GM12878 (cell line): Measurements from ENCODE around the gene FAM161A. TPM values are rescaled to one million over a fixed set of nuclear protein-coding genes. Genes with fewer than 3 reads are reported as not detected.
A peak's percentile ranks its signal among the peaks of the same experiment; 100 is the strongest.

ENCODE experiments used
- ATAC-seq: fragments of 200-7000 bp; cut with Tn5 transposase; 3 replicates; pipeline ENCODE4 v1.9.1; 2020; ENCODE audit warnings: mild to moderate bottlenecking, moderate library complexity
- BruUV-seq: library from RNA; stranded (reverse); fragments of 400-500 nt; replicated peaks from 2 replicates; lab custom pipeline; 2021; lab: Mats Ljungman, UMichigan
- CTCF ChIA-PET: fragments of 300-600 bp; sonication (Branson Sonifier 250); formaldehyde crosslinking; extraction: SDS; loops from one replicate; lab custom pipeline; 2021; ENCODE audit warnings: inconsistent platforms; lab: Yijun Ruan, JAX
- POLR2A ChIA-PET: fragments of 350-600 bp; formaldehyde crosslinking; extraction: SDS; loops from one replicate; lab custom pipeline; 2021; ENCODE audit warnings: inconsistent platforms; lab: Charles Lee
- RAD21 ChIA-PET: fragments of 300-600 bp; sonication (Branson Sonifier 250); formaldehyde crosslinking; loops from one replicate; lab custom pipeline; 2023; ENCODE audit warnings: antibody characterized with exemption; ENCODE audit not compliant: unreplicated experiment; lab: Charles Lee
- SMC1A ChIA-PET: fragments of 300-600 bp; sonication (Branson Sonifier 250); formaldehyde crosslinking; loops from one replicate; lab custom pipeline; 2023; ENCODE audit not compliant: unreplicated experiment, uncharacterized antibody; lab: Charles Lee
- DNase-seq: peaks from one replicate; pipeline ENCODE4 v3.0.0-alpha.2; 2011; ENCODE audit warnings: low read depth, low spot score
- FAIRE-seq: peaks from 3 replicates; lab custom pipeline; 2011; peaks lifted over from hg19 to GRCh38; lab: Jason Lieb, UNC
- H2AFZ ChIP-seq: 2 replicates; pipeline ENCODE4 v1.6.0; 2011; ENCODE audit warnings: low read depth, low read length, control low read depth; ENCODE audit not compliant: control insufficient read depth
- H3K27ac ChIP-seq: 2 replicates; pipeline ENCODE4 v1.5.1; 2011; ENCODE audit warnings: control low read depth; ENCODE audit not compliant: control insufficient read depth, insufficient read depth
- H3K27me3 ChIP-seq, 2 experiments: replicated peaks in 1 of 2; 2 replicates each; pipeline versions ENCODE4 v1.6.0 to v1.6.1; 2011; ENCODE audit warnings: low read length in 1 of 2; ENCODE audit not compliant: control insufficient read depth in 2 of 2, insufficient read depth in 2 of 2
- H3K36me3 ChIP-seq, 2 experiments: 2 replicates each; pipeline ENCODE4 v1.5.1; 2011; ENCODE audit warnings: low read length in 1 of 2; ENCODE audit not compliant: control insufficient read depth in 2 of 2, insufficient read depth in 2 of 2
- H3K4me1 ChIP-seq: 2 replicates; pipeline ENCODE4 v1.6.1; 2011; ENCODE audit warnings: mild to moderate bottlenecking, low read length, moderate library complexity, mixed read lengths; ENCODE audit not compliant: control insufficient read depth, insufficient read depth
- H3K4me2 ChIP-seq: 2 replicates; pipeline ENCODE4 v1.6.0; 2011; ENCODE audit warnings: control low read depth; ENCODE audit not compliant: control insufficient read depth, insufficient read depth
- H3K4me3 ChIP-seq: fragments of 200-600 bp; sonication (generic); 2 replicates; pipeline ENCODE4 v1.5.1; 2016
- H3K79me2 ChIP-seq: 2 replicates; pipeline ENCODE4 v1.6.0; 2011; ENCODE audit warnings: low read length; ENCODE audit not compliant: control insufficient read depth, insufficient read depth
- H3K9ac ChIP-seq: 2 replicates; pipeline ENCODE4 v1.8.0; 2011; ENCODE audit warnings: low read length, control low read depth, mixed read lengths; ENCODE audit not compliant: control insufficient read depth, insufficient read depth
- H3K9me3 ChIP-seq: replicated peaks from 3 replicates; pipeline ENCODE4 v1.5.1; 2011; ENCODE audit warnings: mild to moderate bottlenecking, low read length; ENCODE audit not compliant: control insufficient read depth, insufficient read depth
- H4K20me1 ChIP-seq: 2 replicates; pipeline ENCODE4 v1.6.0; 2011; ENCODE audit not compliant: control insufficient read depth, insufficient read depth
- CHD4 ChIP-seq: fragments of 200-600 bp; sonication (generic); IDR thresholded peaks from 2 replicates; pipeline ENCODE4 v1.6.1; 2016; ENCODE audit warnings: mild to moderate bottlenecking
- CREM ChIP-seq: IDR thresholded peaks from 2 replicates; pipeline ENCODE4 v1.6.1; 2014; ENCODE audit warnings: antibody characterized with exemption, low read depth
- MTA3 ChIP-seq: IDR thresholded peaks from 2 replicates; pipeline ENCODE4 v1.6.1; 2012; ENCODE audit warnings: low read length, inconsistent platforms, borderline replicate concordance
- NFYA ChIP-seq: IDR thresholded peaks from 2 replicates; pipeline ENCODE4 v1.6.1; 2011; ENCODE audit warnings: low read depth, mild to moderate bottlenecking, low read length, improper control_type of control experiment, borderline replicate concordance
- PRDM15 ChIP-seq: fragments of 450-650 bp; formaldehyde crosslinking; IDR thresholded peaks from 2 replicates; pipeline ENCODE4 v1.4.0; 2020; ENCODE audit warnings: mild to moderate bottlenecking, moderate library complexity
- RCOR1 ChIP-seq: conservative IDR thresholded peaks from 2 replicates; pipeline ENCODE4 v1.6.1; 2012; ENCODE audit warnings: low read depth, low read length, improper control_type of control experiment
- SP1 ChIP-seq: IDR thresholded peaks from one replicate; pipeline ENCODE4 v1.6.1; 2011; ENCODE audit warnings: low read depth, low read length
- TCF12 ChIP-seq: IDR thresholded peaks from 2 replicates; pipeline ENCODE4 v1.6.1; 2011; ENCODE audit warnings: low read depth, mild to moderate bottlenecking, low read length
- WRNIP1 ChIP-seq: IDR thresholded peaks from 2 replicates; pipeline ENCODE4 v1.6.1; 2011; ENCODE audit warnings: low read depth, low read length, improper control_type of control experiment, borderline replicate concordance
- WGBS: methylation state at CpG from one replicate; pipeline ENCODE4 v1.1.6; 2016; ENCODE audit warnings: low lambda C conversion rate; ENCODE audit not compliant: insufficient replicate concordance, insufficient coverage; ENCODE audit errors: missing lambda C conversion rate; 5-methylcytosine and 5-hydroxymethylcytosine counted together
- in situ Hi-C: fragments of 300-500 bp; cut with MboI; formaldehyde crosslinking; loops from 9 replicates; pipeline ENCODE4 v1.14.3; 2018; ENCODE audit warnings: mixed read lengths
- intact Hi-C: fragments of 100-400 bp; cut with micrococcal nuclease; formaldehyde crosslinking; loops from one replicate; pipeline ENCODE4 v1.14.2; 2022; ENCODE audit not compliant: unreplicated experiment
- polyA plus RNA-seq, 11 experiments: library from polyadenylated mRNA; depleted of rRNA in 4 of 11; unstranded in 6 of 11; stranded (reverse) in 5 of 11; fragments of >200 nt; fragmentation: Nextera tagmentation in 4 of 11; fragmentation: Illumina TruSeq in 1 of 11; extraction: Ambion mirVana in 4 of 11; extraction: Trizol in 1 of 11; gene quantifications; 1 replicate in 1 of 11; 2 replicates in 10 of 11; pipeline versions ENCODE4 v1.2.1 to v1.2.3, GENCODE V29; 2011 to 2016; ENCODE audit warnings: inconsistent platforms in 2 of 11, missing spikeins in 2 of 11, low read depth in 1 of 11
- total RNA-seq, 4 experiments: library from RNA; depleted of rRNA in 3 of 4; stranded (reverse); fragments of >200 nt in 3 of 4; fragmentation: Illumina TruSeq in 1 of 4; extraction: Trizol in 1 of 4; gene quantifications; 2 replicates each; pipeline versions ENCODE4 v1.2.1 to v1.2.3, GENCODE V29; 2013 to 2021

The FAM161A gene
- total and polyA plus RNA-seq, 10 of the 15 experiments (the other 5 are each of a cell fraction or from before 2014, with no cell fraction given) = 2.2 to 12.2 (median 8.9) TPM

- TF ChIP-seq MTA3 (no peak), WRNIP1 (no peak)
These were observed 24.9 kb upstream of the FAM161A start (continued) for GRCh38 chr2:61878761-61879160.

- no peak for FAIRE-seq
- H3K79me2 ChIP-seq = no peaks in the 10 kb centered on the region; the same call in 1 of the 2 replicates
- in situ Hi-C loops = no loop called here
- no peak overlapping the region for H3K4me3 ChIP-seq
- no TSS peak for BruUV-seq
- H3K27me3 ChIP-seq = no peaks in the 10 kb centered on the region
- H4K20me1 ChIP-seq = no peaks in the 10 kb centered on the region
- POLR2A ChIA-PET = no interaction called here
- no peak overlapping the region for H2AFZ ChIP-seq
- no peaks in the 10 kb centered on the region for H3K9me3 ChIP-seq
- H3K4me1 ChIP-seq = no peaks in the 10 kb centered on the region
- RAD21 ChIA-PET = no interaction called here
- no peak for DNase-seq
- H3K36me3 ChIP-seq = peaks cover 8 to 49% of the 10 kb centered on the region in 2 experiments
- no peak overlapping the region for H3K27ac ChIP-seq
- intact Hi-C loops = loop anchor here (10.0 kb wide), 1 partner anchor 383 kb away; no protein-coding TSS in a partner anchor
- TF ChIP-seq SP1 (no peak), TCF12 (no peak), NFYA (no peak), CREM (no peak), RCOR1 (no peak), CHD4 (no peak), PRDM15 (CRISPR knock-in tag) (no peak)
- TF ChIP-seq, all 136 proteins: peak for 0
- ChIA-PET SMC1A (interaction anchor here (0.6 kb wide), 1 partner anchor 21 kb away, joined by 3 read pairs; no protein-coding TSS in a partner anchor), CTCF (interaction anchor here (0.6 kb wide), 1 partner anchor 436 kb away, joined by 3 read pairs; no protein-coding TSS in a partner anchor)
- WGBS = 99% methylated on average over 4 of the region's 4 CpGs
- 0 out of 3 replicates have a peak, but pooled peaks have one; percentile 18 for ATAC-seq
- H3K4me2 ChIP-seq = no peak overlapping the region
- H3K9ac ChIP-seq = no peak overlapping the region
These were observed 23.8 kb upstream of the FAM161A start for GRCh38 chr2:61877571-61878245.
